ENCODE results near the gene EBLN2. TPM values are rescaled to one million over a fixed set of nuclear protein-coding genes. Genes with fewer than 3 reads are reported as not detected.

EBLN2 gene
- total RNA-seq, 1 donor from 2014 or later, result 6.4 TPM

DNA sequence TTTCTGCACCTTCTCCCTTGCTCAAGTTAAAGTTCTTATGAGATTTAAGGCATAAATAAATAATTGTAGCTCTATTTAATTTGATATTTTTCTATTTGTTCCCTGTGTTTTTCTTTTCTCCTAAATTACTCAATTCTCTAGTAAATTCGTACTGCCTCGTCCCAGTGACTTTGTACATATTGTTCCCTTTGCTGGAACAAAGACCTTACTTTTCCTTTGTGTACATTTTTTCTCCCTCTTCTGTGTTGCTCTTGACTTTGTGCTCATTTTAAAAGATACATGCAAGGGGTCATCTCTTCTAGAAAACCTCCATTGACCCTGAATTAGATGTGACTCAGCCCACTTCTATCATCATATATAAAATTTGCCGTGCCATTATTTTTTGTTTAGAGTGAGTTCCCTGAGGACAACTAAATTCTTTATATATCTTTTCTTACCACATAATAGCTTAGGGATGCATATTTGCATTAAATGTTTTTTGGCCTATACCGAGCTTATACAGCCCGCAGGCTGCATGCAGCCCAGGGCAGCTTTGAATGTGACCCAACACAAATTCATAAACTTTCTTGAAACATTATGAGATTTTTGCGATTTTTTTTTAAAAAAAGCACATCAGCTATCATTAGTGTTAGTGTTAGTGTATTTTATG, 35.2 kb upstream of the EBLN2 start:
- no peak overlapping the region for H3K27ac ChIP-seq
- H3K9me3 ChIP-seq, result no peaks in the 10 kb centered on the region
- no peak overlapping the region for H3K4me3 ChIP-seq
- DNase-seq (ENCODE audit: extremely low spot score in 2 of 2), result no peak
- no peak for TF ChIP-seq POLR2AphosphoS5 (IDR thresholded peaks at IDR 0.05; ENCODE audit: insufficient read depth in 1 of 2, low read depth in 1 of 2)
- TF ChIP-seq, protein P1, sequence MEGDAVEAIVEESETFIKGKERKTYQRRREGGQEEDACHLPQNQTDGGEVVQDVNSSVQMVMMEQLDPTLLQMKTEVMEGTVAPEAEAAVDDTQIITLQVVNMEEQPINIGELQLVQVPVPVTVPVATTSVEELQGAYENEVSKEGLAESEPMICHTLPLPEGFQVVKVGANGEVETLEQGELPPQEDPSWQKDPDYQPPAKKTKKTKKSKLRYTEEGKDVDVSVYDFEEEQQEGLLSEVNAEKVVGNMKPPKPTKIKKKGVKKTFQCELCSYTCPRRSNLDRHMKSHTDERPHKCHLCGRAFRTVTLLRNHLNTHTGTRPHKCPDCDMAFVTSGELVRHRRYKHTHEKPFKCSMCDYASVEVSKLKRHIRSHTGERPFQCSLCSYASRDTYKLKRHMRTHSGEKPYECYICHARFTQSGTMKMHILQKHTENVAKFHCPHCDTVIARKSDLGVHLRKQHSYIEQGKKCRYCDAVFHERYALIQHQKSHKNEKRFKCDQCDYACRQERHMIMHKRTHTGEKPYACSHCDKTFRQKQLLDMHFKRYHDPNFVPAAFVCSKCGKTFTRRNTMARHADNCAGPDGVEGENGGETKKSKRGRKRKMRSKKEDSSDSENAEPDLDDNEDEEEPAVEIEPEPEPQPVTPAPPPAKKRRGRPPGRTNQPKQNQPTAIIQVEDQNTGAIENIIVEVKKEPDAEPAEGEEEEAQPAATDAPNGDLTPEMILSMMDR (IDR thresholded peaks at IDR 0.05), result no peak
- TF ChIP-seq POLR2A (IDR thresholded peaks at IDR 0.05), result no peak
- intact Hi-C loops (cut with DNase I), result no loop called here
- H3K27me3 ChIP-seq, result no peaks in the 10 kb centered on the region
- peaks cover 46% of the 10 kb centered on the region for H3K4me1 ChIP-seq
- no peaks in the 10 kb centered on the region for H3K36me3 ChIP-seq

DNA sequence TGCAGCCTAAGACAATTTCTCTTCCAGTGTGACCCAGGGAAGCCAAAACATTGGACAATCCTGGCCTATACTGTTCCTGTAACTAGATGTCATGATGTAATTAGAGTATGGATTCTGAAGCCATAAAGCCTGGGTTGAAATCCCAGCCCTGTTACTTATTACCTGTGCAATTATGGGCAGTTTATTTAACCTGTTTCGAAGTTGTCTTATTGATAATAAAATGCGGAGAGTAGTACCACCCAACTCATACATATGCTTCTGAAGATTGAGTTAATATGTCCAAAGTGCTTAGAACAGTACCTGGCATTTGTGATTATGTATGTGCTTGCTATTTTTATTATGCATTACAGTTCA, 34.7 kb upstream of the EBLN2 start:
- H3K27me3 ChIP-seq, result no peaks in the 10 kb centered on the region
- DNase-seq (ENCODE audit: extremely low spot score in 2 of 2), result no peak
- peaks cover 50% of the 10 kb centered on the region for H3K4me1 ChIP-seq
- intact Hi-C loops (cut with DNase I), result no loop called here
- no peak overlapping the region for H3K27ac ChIP-seq
- H3K4me3 ChIP-seq, result no peak overlapping the region
- no peaks in the 10 kb centered on the region for H3K9me3 ChIP-seq
- TF ChIP-seq, protein P1 (IDR thresholded peaks at IDR 0.05), result no peak
- TF ChIP-seq POLR2AphosphoS5 (IDR thresholded peaks at IDR 0.05; ENCODE audit: insufficient read depth in 1 of 2, low read depth in 1 of 2) (no peak), POLR2A (IDR thresholded peaks at IDR 0.05) (no peak)
- no peaks in the 10 kb centered on the region for H3K36me3 ChIP-seq

DNA sequence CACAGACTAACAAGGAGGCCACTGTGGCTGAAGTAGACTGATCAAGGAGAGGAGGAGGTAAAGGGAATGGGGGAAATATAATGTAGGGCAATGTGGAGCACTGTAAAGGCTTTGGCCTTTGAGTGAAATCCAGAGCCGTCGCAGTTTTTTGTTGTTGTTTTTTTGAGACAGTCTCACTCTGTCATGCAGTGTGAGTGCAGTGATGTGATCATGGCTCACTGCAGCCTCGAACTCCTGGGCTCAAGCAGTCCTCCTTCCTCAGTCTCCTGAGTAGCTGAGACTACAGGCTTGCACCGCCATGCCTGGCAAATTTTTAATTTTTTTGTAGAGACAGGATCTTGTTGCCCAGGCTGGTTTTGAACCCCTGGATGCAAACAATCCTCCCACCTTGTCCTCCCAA, 32.7 kb upstream of the EBLN2 start:
- no peak for DNase-seq (ENCODE audit: extremely low spot score in 2 of 2)
- Histone ChIP-seq H3K9me3 (no peaks in the 10 kb centered on the region), H3K4me3 (no peak overlapping the region), H3K4me1 (peaks cover 66% of the 10 kb centered on the region), H3K27me3 (no peaks in the 10 kb centered on the region), H3K27ac (no peak overlapping the region), H3K36me3 (no peaks in the 10 kb centered on the region)
- TF ChIP-seq POLR2A (IDR thresholded peaks at IDR 0.05) (no peak), POLR2AphosphoS5 (IDR thresholded peaks at IDR 0.05; ENCODE audit: insufficient read depth in 1 of 2, low read depth in 1 of 2) (no peak)
- TF ChIP-seq, protein P1 (IDR thresholded peaks at IDR 0.05), result no peak
- intact Hi-C loops (cut with DNase I), result no loop called here

DNA sequence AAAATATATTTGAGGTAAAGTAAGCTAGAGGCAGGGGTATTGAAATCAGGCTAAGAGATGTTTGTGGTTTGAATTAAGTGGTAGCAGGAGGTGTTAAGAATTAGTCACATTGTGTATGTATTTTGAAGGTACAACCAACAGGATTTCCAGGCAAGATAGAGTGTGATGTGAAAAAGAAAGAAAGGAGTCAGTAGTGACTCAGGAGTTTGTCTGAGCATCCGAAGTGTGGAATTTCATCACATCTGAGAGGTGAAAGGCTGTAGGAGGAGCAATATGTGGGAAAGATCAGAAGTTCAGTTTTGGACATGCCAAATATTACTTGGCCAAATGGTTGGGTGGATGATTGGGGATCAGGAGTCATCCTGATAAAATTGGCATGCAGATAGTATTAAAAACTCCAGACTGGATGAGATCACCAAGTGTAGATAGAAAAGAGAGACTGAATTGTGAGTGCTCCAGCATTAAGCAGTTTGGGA, 32.1 kb upstream of the EBLN2 start:
- H3K36me3 ChIP-seq, result no peaks in the 10 kb centered on the region
- intact Hi-C loops (cut with DNase I), result no loop called here
- DNase-seq (ENCODE audit: extremely low spot score in 2 of 2), result no peak
- no peak overlapping the region for H3K27ac ChIP-seq
- peaks cover 62% of the 10 kb centered on the region for H3K4me1 ChIP-seq
- no peak overlapping the region for H3K4me3 ChIP-seq
- H3K9me3 ChIP-seq, result no peaks in the 10 kb centered on the region
- H3K27me3 ChIP-seq, result no peaks in the 10 kb centered on the region
- TF ChIP-seq, protein P1 (IDR thresholded peaks at IDR 0.05), result no peak
- TF ChIP-seq POLR2A (IDR thresholded peaks at IDR 0.05), result no peak
- TF ChIP-seq POLR2AphosphoS5 (IDR thresholded peaks at IDR 0.05; ENCODE audit: insufficient read depth in 1 of 2, low read depth in 1 of 2), result no peak

DNA sequence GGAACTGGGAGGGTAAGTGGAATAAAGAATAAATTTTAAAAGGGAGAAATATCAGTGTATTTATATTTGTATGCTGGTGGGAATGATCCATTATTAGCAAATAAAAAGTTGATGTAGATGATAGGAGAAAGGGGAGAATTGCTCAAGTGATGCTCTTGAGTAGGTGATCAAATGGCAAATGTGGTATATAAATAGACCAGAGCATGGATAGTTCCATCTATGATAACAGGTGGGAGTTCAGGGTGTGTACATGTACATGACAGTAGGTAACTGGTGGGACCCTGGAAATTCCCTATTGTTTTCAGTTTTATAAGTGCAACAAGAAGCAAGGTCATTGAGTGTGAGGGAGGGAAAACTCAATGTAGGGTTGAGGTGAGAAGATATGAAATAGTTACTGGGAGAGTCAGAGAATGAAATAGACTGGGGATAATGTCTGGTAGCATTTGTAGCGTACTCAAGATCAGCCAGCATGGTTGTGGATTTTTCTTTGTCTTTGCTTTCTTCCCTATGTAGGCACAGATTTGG, 31.3 kb upstream of the EBLN2 start:
- TF ChIP-seq POLR2A (IDR thresholded peaks at IDR 0.05) (no peak), POLR2AphosphoS5 (IDR thresholded peaks at IDR 0.05; ENCODE audit: insufficient read depth in 1 of 2, low read depth in 1 of 2) (no peak)
- TF ChIP-seq, protein P1 (IDR thresholded peaks at IDR 0.05), result no peak
- Histone ChIP-seq H3K27me3 (no peaks in the 10 kb centered on the region), H3K36me3 (no peaks in the 10 kb centered on the region), H3K4me3 (no peak overlapping the region), H3K27ac (no peak overlapping the region), H3K9me3 (no peaks in the 10 kb centered on the region), H3K4me1 (peaks cover 56% of the 10 kb centered on the region)
- intact Hi-C loops (cut with DNase I), result no loop called here
- DNase-seq (ENCODE audit: extremely low spot score in 2 of 2), result no peak
